Ovary (tissue), 9 donors: Measurements from ENCODE around the gene CNTNAP1. TPM values are rescaled to one million over a fixed set of nuclear protein-coding genes. Genes with fewer than 3 reads are reported as not detected.

ENCODE experiments used
- DNase-seq, 5 donors: peaks; one replicate each; pipeline ENCODE4 v3.0.0-alpha.2; 2019 to 2020
- H3K27ac ChIP-seq, 2 donors: fragments of 200-600 bp; one replicate each; pipeline versions ENCODE4 v1.5.1 to v1.8.0; 2019 to 2022
- H3K27me3 ChIP-seq: fragments of 200-600 bp; one replicate; pipeline ENCODE4 v1.8.0; 2022
- H3K36me3 ChIP-seq: fragments of 200-600 bp; sonication (generic); one replicate; pipeline ENCODE4 v1.5.1; 2019
- H3K4me1 ChIP-seq: one replicate; pipeline ENCODE4 v1.8.1; 2013; ENCODE audit warnings: mild to moderate bottlenecking, moderate library complexity; ENCODE audit not compliant: insufficient read depth
- H3K4me3 ChIP-seq: fragments of 200-600 bp; sonication (generic); one replicate; pipeline ENCODE4 v1.5.1; 2017
- H3K9me3 ChIP-seq, 2 donors: fragments of 200-600 bp in 1 of 2; sonication (generic) in 1 of 2; one replicate each; pipeline versions ENCODE4 v1.5.1 to v1.8.1; 2013 to 2019; ENCODE audit warnings: mild to moderate bottlenecking in 1 of 2, moderate library complexity in 1 of 2
- CTCF ChIP-seq, 3 donors: fragments of 450-650 bp in 2 of 3; fragments of 200-600 bp in 1 of 3; IDR thresholded peaks; one replicate each; pipeline versions ENCODE4 v1.5.1 to v1.8.0; 2016 to 2022; ENCODE audit warnings: antibody characterized with exemption in 3 of 3, mild to moderate bottlenecking in 1 of 3
- EP300 ChIP-seq: sonication (generic); formaldehyde crosslinking; IDR thresholded peaks from one replicate; pipeline ENCODE4 v1.6.1; 2017; ENCODE audit warnings: antibody characterized with exemption
- POLR2A ChIP-seq: fragments of 450-650 bp; IDR thresholded peaks from one replicate; pipeline ENCODE4 v1.6.1; 2017; ENCODE audit warnings: antibody characterized with exemption, mild to moderate bottlenecking, moderate library complexity
- WGBS, 3 donors: extraction: QIAGEN DNeasy Blood & Tissue Kit in 1 of 3; methylation state at CpG; one replicate each; pipeline versions ENCODE4 v1.1.5 to v1.1.7; 2013 to 2017; 5-methylcytosine and 5-hydroxymethylcytosine counted together
- intact Hi-C, 4 donors: fragments of 100-400 bp; cut with DNase I; formaldehyde crosslinking; loops; one replicate each; pipeline versions ENCODE4 v1.11.0 to v1.15.1; 2022 to 2023
- polyA plus RNA-seq, 2 donors: library from polyadenylated mRNA; stranded (reverse); fragments of 200-250 nt in 1 of 2; fragments of 350-450 nt in 1 of 2; fragmentation: Illumina TruSeq in 1 of 2; extraction: RNeasy Lipid Tissue Mini Kit (QIAGEN cat#74804) in 1 of 2; gene quantifications; one replicate each; pipeline ENCODE4 v1.2.3, GENCODE V29; 2013 to 2014
- total RNA-seq, 7 donors: library from RNA; depleted of rRNA in 2 of 7; stranded (reverse); fragments of >200 nt in 2 of 7; fragmentation: NEBNext Ultra II Directional in 3 of 7; extraction: Animal tissue kit (Norgen Biotek cat#: 25700) in 3 of 7; gene quantifications; one replicate each; pipeline versions ENCODE4 v1.1.0 to v1.2.4, GENCODE V29; 2016 to 2023
- donor health status: DM: no; HTN: no; CAD: no; lungs with moderate emphysema.
- donor health status: DM: no; HTN: no; CAD: no.
- donor health status: Bipolar disorder and iron deficiency.
- donor health status: DM: yes; HTN: yes; CAD: no.
- donor health status: DM: no; HTN: no; CAD: no.
- donor health status: DM: yes; HTN: yes; CAD: no.

The CNTNAP1 gene
- total and polyA plus RNA-seq, 9 donors: 3.7 to 41.4 (median 13.5) TPM

DNA sequence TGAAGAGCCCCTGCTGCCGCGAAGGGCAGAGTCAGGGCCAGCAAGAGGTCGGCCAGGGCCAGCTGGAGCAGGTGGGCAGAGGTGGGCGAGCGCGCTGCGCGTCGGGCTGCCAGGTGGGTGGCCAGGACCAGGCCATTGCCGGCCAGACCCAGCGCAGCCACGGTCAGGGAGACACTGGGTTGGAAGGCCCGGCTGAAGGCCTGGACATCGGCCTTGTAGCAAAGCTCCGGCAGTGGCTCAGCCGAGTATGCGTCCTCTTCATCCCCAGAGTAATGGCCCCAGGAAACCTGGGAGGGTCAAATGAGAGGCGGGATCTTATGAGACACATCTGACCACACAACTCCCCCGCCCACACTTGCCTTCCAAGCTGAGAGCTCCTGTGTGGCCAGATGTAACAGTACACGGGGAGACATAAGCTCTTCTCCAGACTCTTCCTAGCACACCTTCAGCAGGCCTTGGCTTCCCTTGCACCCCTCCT lies 2.0 kb upstream of the CNTNAP1 start:
- intact Hi-C loops: loop anchor here in 3 of 4 donors (2.0 to 10.0 kb wide), 5 partner anchors 64 to 694 kb away; partner anchors contain the start of genes RETREG3 (in 2 of the 3), TUBG1 (in 2 of the 3), EZH1 (in 1 of the 3) and PSMC3IP (in 1 of the 3)

GRCh38 chr17:42682722-42683403 lies 532 bp downstream of the CNTNAP1 start:
- Histone ChIP-seq H3K4me3 (peak overlapping the region; percentile 50), H3K9me3 (no peaks in the 10 kb centered on the region), H3K27me3 (no peaks in the 10 kb centered on the region), H3K4me1 (peaks cover 14% of the 10 kb centered on the region), H3K27ac (peak overlapping the region in 1 of 2 donors; percentile 68), H3K36me3 (no peaks in the 10 kb centered on the region)
- no peak for TF ChIP-seq POLR2A
- no peak for TF ChIP-seq CTCF (IDR thresholded peaks at IDR 0.05)
- no peak for TF ChIP-seq EP300
- intact Hi-C loops: loop anchor here in 2 of 4 donors (5.0 to 10.0 kb wide), 4 partner anchors 62 to 692 kb away; partner anchors contain the start of genes EZH1 (in 1 of the 2), PSMC3IP (in 1 of the 2), RETREG3 (in 1 of the 2) and TUBG1 (in 1 of the 2)
- DNase-seq: peak; percentile 66 to 80 (median 68)
- 0 to 1% (median 0%) methylated on average over 28 to 34 of the region's 34 CpGs for WGBS, 3 donors

More for the DNA sequence above, 2.0 kb upstream of the CNTNAP1 start:
- Histone ChIP-seq H3K4me3 (peak overlapping the region; percentile 68), H3K9me3 (no peaks in the 10 kb centered on the region), H3K27me3 (no peaks in the 10 kb centered on the region), H3K27ac (peak overlapping the region; percentile 82 to 94), H3K4me1 (peaks cover 14% of the 10 kb centered on the region), H3K36me3 (no peaks in the 10 kb centered on the region)
- TF ChIP-seq POLR2A: no peak
- TF ChIP-seq EP300: no peak
- no peak for TF ChIP-seq CTCF (IDR thresholded peaks at IDR 0.05)
- DNase-seq: peak in 1 of 5 donors; percentile 64
- WGBS, 3 donors: 39 to 47% (median 45%) methylated on average over 18 to 20 of the region's 20 CpGs

DNA sequence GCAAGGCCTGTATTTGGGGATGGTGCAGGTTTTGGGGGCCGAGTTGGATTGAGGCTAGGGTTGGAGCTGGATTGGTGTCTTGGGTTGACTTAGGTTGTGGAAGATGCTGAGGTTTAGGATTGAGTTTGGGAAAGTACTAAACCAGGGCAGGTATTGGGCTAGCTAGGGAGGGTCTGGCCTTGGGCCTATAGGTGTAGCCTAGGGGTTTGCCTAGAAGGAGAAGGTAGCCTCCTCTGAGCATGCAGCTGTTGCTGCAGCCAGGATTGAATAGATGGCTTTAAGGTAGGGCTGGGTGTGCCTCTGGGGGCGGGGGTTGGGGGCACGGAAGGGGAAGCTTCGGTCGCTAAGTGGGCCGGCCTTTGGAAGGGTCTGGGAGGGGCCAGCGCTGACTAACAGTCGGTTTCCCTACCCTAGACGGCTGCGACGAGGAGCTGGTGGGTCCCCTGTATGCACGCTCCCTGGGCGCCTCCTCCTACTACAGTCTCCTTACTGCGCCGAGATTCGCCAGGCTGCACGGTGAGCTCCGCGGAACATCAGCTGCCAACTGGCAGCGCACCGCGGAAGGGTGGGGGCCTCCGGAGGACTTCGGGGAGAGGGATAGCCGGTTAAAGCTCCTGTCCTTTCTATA lies 1.2 kb downstream of the CNTNAP1 start:
- 9 to 24% (median 16%) methylated on average over 24 to 25 of the region's 25 CpGs for WGBS, 3 donors
- peak in 3 of 5 donors; percentile 42 to 71 (median 51) for DNase-seq
- peak overlapping the region in 1 of 2 donors; percentile 68 for H3K27ac ChIP-seq

GRCh38 chr17:42684929-42685556 lies 2.7 kb downstream of the CNTNAP1 start:
- no peak overlapping the region for H3K4me3 ChIP-seq

More for the DNA sequence above, 1.2 kb downstream of the CNTNAP1 start:
- intact Hi-C loops: loop anchor here in 2 of 4 donors (5.0 to 10.0 kb wide), 4 partner anchors 61 to 691 kb away; partner anchors contain the start of genes EZH1 (in 1 of the 2), PSMC3IP (in 1 of the 2), RETREG3 (in 1 of the 2) and TUBG1 (in 1 of the 2)
- TF ChIP-seq EP300: no peak
- TF ChIP-seq POLR2A: no peak
- peak overlapping the region; percentile 50 for H3K4me3 ChIP-seq
- H3K4me1 ChIP-seq: peaks cover 14% of the 10 kb centered on the region
- H3K27me3 ChIP-seq: no peaks in the 10 kb centered on the region
- no peaks in the 10 kb centered on the region for H3K36me3 ChIP-seq
- no peaks in the 10 kb centered on the region for H3K9me3 ChIP-seq

More at GRCh38 chr17:42684929-42685556, 2.7 kb downstream of the CNTNAP1 start:
- no peaks in the 10 kb centered on the region for H3K27me3 ChIP-seq
- H3K4me1 ChIP-seq: peaks cover 8% of the 10 kb centered on the region
- peak in 2 of 5 donors; percentile 40 to 45 for DNase-seq
- 85 to 87% (median 87%) methylated on average over 50 of the region's 50 CpGs for WGBS, 3 donors
- H3K9me3 ChIP-seq: no peaks in the 10 kb centered on the region
- TF ChIP-seq EP300 (no peak), CTCF (IDR thresholded peaks at IDR 0.05) (no peak), POLR2A (no peak)
- intact Hi-C loops: loop anchor here in 2 of 4 donors (5.0 to 10.0 kb wide), 4 partner anchors 60 to 690 kb away; partner anchors contain the start of genes EZH1 (in 1 of the 2), PSMC3IP (in 1 of the 2), RETREG3 (in 1 of the 2) and TUBG1 (in 1 of the 2)
- H3K36me3 ChIP-seq: no peaks in the 10 kb centered on the region
- no peak overlapping the region for H3K27ac ChIP-seq
